OCI-LY7 (cell line): ENCODE measurements around the gene DOLPP1. TPM values are rescaled to one million over a fixed set of nuclear protein-coding genes. Genes with fewer than 3 reads are reported as not detected.

Source experiments
- BruUV-seq: library from RNA; stranded (reverse); fragments of 400-500 nt; replicated peaks from 2 replicates; lab custom pipeline; 2021; lab: Mats Ljungman, UMichigan
- CTCF ChIA-PET: fragments of 300-600 bp; sonication (Branson Sonifier 250); formaldehyde crosslinking; loops from one replicate; lab custom pipeline; 2022; ENCODE audit warnings: antibody characterized with exemption; ENCODE audit not compliant: unreplicated experiment; lab: Charles Lee
- POLR2A ChIA-PET: fragments of 300-600 bp; sonication (Branson Sonifier 250); formaldehyde crosslinking; loops from one replicate; lab custom pipeline; 2022; ENCODE audit warnings: antibody characterized with exemption; lab: Charles Lee
- DNase-seq: peaks from one replicate; pipeline ENCODE4 v3.0.0-alpha.2; 2015; ENCODE audit warnings: low spot score
- H2AFZ ChIP-seq: fragments of 200-600 bp; sonication (generic), shearing (Covaris generic); 2 replicates; pipeline ENCODE4 v1.6.1; 2014; ENCODE audit warnings: mild to moderate bottlenecking, antibody characterized with exemption, low read length, moderate library complexity
- H3K27ac ChIP-seq: fragments of 200-600 bp; sonication (generic); 2 replicates; pipeline ENCODE4 v1.5.1; 2014; ENCODE audit warnings: mixed run types, low read depth, mild to moderate bottlenecking, moderate library complexity, low read length, inconsistent platforms; ENCODE audit not compliant: poor library complexity, severe bottlenecking
- H3K36me3 ChIP-seq: fragments of 200-600 bp; sonication (generic); 2 replicates; pipeline ENCODE4 v1.6.1; 2014; ENCODE audit warnings: mild to moderate bottlenecking, antibody characterized with exemption, low read length, moderate library complexity, mixed read lengths; ENCODE audit not compliant: insufficient read depth
- H3K4me1 ChIP-seq: fragments of 200-600 bp; sonication (generic); 2 replicates; pipeline ENCODE4 v1.5.1; 2014; ENCODE audit warnings: mild to moderate bottlenecking, low read length; ENCODE audit not compliant: insufficient read depth, poor library complexity, severe bottlenecking
- H3K4me2 ChIP-seq: fragments of 200-600 bp; sonication (generic); 2 replicates; pipeline ENCODE4 v1.6.1; 2014; ENCODE audit warnings: mild to moderate bottlenecking, low read length
- H3K4me3 ChIP-seq: fragments of 200-600 bp; sonication (generic); 2 replicates; pipeline ENCODE4 v1.5.1; 2014; ENCODE audit warnings: mild to moderate bottlenecking, low read depth, low read length; ENCODE audit not compliant: poor library complexity, severe bottlenecking
- H3K79me2 ChIP-seq: fragments of 200-600 bp; sonication (generic); 2 replicates; pipeline ENCODE4 v1.6.1; 2016; ENCODE audit warnings: low read depth, mild to moderate bottlenecking, low read length, moderate library complexity, mixed read lengths; ENCODE audit not compliant: insufficient read depth
- H3K9me2 ChIP-seq: fragments of 200-600 bp; sonication (generic); 2 replicates; pipeline ENCODE4 v1.6.1; 2016; ENCODE audit warnings: mild to moderate bottlenecking, low read length, mixed read lengths; ENCODE audit not compliant: insufficient read depth
- H3K9me3 ChIP-seq: fragments of 200-600 bp; sonication (generic); 2 replicates; pipeline ENCODE4 v1.6.1; 2014; ENCODE audit warnings: mild to moderate bottlenecking, mixed run types, low read length, mixed read lengths
- H4K20me1 ChIP-seq: fragments of 200-600 bp; sonication (generic); 2 replicates; pipeline ENCODE4 v1.6.1; 2014; ENCODE audit warnings: mild to moderate bottlenecking, antibody characterized with exemption, low read length, moderate library complexity, mixed read lengths; ENCODE audit not compliant: insufficient read depth
- EZH2phosphoT487 ChIP-seq: fragments of 200-600 bp; sonication (generic); IDR thresholded peaks from 2 replicates; pipeline ENCODE4 v1.6.1; 2018; ENCODE audit warnings: low read depth, borderline replicate concordance, mild to moderate bottlenecking, mixed run types, antibody characterized with exemption, low read length, moderate library complexity, mixed read lengths
- intact Hi-C: fragments of 100-400 bp; cut with micrococcal nuclease; formaldehyde crosslinking; loops from one replicate; pipeline ENCODE4 v1.10.0; 2022; ENCODE audit not compliant: unreplicated experiment
- total RNA-seq, 2 experiments: library from RNA; depleted of rRNA in 1 of 2; stranded (reverse); fragments of >200 nt in 1 of 2; shearing (Covaris generic) in 1 of 2; gene quantifications; 2 replicates each; pipeline ENCODE4 v1.2.3, GENCODE V29; 2014 to 2022
- TF ChIP-seq, protein P1 (sequence below): fragments of 200-600 bp; sonication (generic); conservative IDR thresholded peaks from 2 replicates; pipeline ENCODE4 v1.5.1; 2014; ENCODE audit warnings: mild to moderate bottlenecking, antibody characterized with exemption, low read length, moderate library complexity, mixed read lengths

Gene DOLPP1
- total RNA-seq, 2 experiments from 2014 or later: 16.9 TPM

- POLR2A ChIA-PET: interaction anchor here (1.0 kb wide), 1 partner anchor 16 kb away, joined by 3 read pairs; no protein-coding TSS in a partner anchor
- CTCF ChIA-PET: no interaction called here
- no peak overlapping the region for H3K4me2 ChIP-seq
- no TSS peak for BruUV-seq
- H3K4me3 ChIP-seq: no peak overlapping the region
- H3K27ac ChIP-seq: no peak overlapping the region
- no peak overlapping the region for H2AFZ ChIP-seq
- no peaks in the 10 kb centered on the region for H3K9me3 ChIP-seq
- H3K4me1 ChIP-seq: no peaks in the 10 kb centered on the region
- TF ChIP-seq, protein P1, sequence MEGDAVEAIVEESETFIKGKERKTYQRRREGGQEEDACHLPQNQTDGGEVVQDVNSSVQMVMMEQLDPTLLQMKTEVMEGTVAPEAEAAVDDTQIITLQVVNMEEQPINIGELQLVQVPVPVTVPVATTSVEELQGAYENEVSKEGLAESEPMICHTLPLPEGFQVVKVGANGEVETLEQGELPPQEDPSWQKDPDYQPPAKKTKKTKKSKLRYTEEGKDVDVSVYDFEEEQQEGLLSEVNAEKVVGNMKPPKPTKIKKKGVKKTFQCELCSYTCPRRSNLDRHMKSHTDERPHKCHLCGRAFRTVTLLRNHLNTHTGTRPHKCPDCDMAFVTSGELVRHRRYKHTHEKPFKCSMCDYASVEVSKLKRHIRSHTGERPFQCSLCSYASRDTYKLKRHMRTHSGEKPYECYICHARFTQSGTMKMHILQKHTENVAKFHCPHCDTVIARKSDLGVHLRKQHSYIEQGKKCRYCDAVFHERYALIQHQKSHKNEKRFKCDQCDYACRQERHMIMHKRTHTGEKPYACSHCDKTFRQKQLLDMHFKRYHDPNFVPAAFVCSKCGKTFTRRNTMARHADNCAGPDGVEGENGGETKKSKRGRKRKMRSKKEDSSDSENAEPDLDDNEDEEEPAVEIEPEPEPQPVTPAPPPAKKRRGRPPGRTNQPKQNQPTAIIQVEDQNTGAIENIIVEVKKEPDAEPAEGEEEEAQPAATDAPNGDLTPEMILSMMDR: no peak
- no peak for TF ChIP-seq EZH2phosphoT487
- DNase-seq: no peak
- no peaks in the 10 kb centered on the region for H3K79me2 ChIP-seq
- H3K36me3 ChIP-seq: peaks cover 13% of the 10 kb centered on the region; the same call in 1 of the 2 replicates
- no peaks in the 10 kb centered on the region for H3K9me2 ChIP-seq
- H4K20me1 ChIP-seq: no peaks in the 10 kb centered on the region
- intact Hi-C loops: no loop called here
Observed at GRCh38 chr9:129074106-129074505, 6.8 kb upstream of the DOLPP1 start.

GRCh38 chr9:129075996-129076639, 4.8 kb upstream of the DOLPP1 start:
- Histone ChIP-seq H3K36me3 (0 out of 2 replicates have a peak, but pooled peaks cover 1% of the 10 kb centered on the region), H3K4me2 (no peak overlapping the region), H3K27ac (no peak overlapping the region), H2AFZ (no peak overlapping the region), H3K9me2 (no peaks in the 10 kb centered on the region), H3K4me1 (peaks cover 5% of the 10 kb centered on the region), H3K9me3 (no peaks in the 10 kb centered on the region), H3K4me3 (no peak overlapping the region), H3K79me2 (no peaks in the 10 kb centered on the region), H4K20me1 (no peaks in the 10 kb centered on the region)
- POLR2A ChIA-PET: no interaction called here
- CTCF ChIA-PET: no interaction called here
- DNase-seq: no peak
- no peak for TF ChIP-seq EZH2phosphoT487
- TF ChIP-seq, protein P1: no peak
- BruUV-seq: no TSS peak
- intact Hi-C loops: no loop called here

DNA sequence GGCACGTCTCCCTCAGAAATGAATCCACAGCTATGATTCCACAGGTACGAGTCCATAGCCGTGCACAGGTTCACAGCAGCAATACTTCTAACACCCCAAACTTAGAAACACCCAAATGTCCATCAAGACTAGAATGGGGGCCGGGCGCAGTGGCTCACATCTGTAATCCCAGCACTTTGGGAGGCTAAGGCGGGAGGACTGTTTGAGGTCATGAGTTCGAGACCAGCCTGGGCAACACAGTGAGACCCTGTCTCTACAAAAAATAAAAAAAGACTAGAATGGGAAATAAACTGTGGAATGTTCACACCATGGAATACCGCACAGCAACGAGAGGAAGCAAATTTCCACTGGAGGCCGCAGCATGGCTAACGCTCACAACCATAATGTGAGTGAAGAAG, 4.3 kb upstream of the DOLPP1 start:
- no peak overlapping the region for H3K4me3 ChIP-seq
- H2AFZ ChIP-seq: no peak overlapping the region
- intact Hi-C loops: no loop called here
- no peaks in the 10 kb centered on the region for H4K20me1 ChIP-seq
- H3K27ac ChIP-seq: no peak overlapping the region
- no peak for TF ChIP-seq EZH2phosphoT487
- TF ChIP-seq, protein P1: no peak
- no peaks in the 10 kb centered on the region for H3K9me3 ChIP-seq
- H3K4me1 ChIP-seq: peaks cover 5% of the 10 kb centered on the region
- ChIA-PET POLR2A (no interaction called here), CTCF (no interaction called here)
- no TSS peak for BruUV-seq
- no peaks in the 10 kb centered on the region for H3K36me3 ChIP-seq
- H3K79me2 ChIP-seq: peaks cover 2% of the 10 kb centered on the region; the same call in 1 of the 2 replicates
- no peak overlapping the region for H3K4me2 ChIP-seq
- H3K9me2 ChIP-seq: no peaks in the 10 kb centered on the region
- no peak for DNase-seq
